HG02970 (cell line): ENCODE results near the gene LCE3A.
"Not testable (repeated sequence)": the region's sequence is repeated elsewhere in the genome, so short reads cannot be mapped to it uniquely, and the experiment has no call there.

Source experiments
- ATAC-seq: cut with Tn5 transposase; IDR thresholded peaks from one replicate; pipeline ENCODE4 v1.9.1; 2021; ENCODE audit warnings: mild to moderate bottlenecking, moderate library complexity, moderate number of reproducible peaks; ENCODE audit not compliant: unreplicated experiment, low FRiP score

LCE3A gene

GRCh38 chr1:152579526-152579925 lies 43.4 kb downstream of the LCE3A start:
- ATAC-seq = not testable (repeated sequence)

GRCh38 chr1:152577168-152577567 lies 45.7 kb downstream of the LCE3A start:
- ATAC-seq = no peak
